ENCODE results near the gene ERICH2.

DNA sequence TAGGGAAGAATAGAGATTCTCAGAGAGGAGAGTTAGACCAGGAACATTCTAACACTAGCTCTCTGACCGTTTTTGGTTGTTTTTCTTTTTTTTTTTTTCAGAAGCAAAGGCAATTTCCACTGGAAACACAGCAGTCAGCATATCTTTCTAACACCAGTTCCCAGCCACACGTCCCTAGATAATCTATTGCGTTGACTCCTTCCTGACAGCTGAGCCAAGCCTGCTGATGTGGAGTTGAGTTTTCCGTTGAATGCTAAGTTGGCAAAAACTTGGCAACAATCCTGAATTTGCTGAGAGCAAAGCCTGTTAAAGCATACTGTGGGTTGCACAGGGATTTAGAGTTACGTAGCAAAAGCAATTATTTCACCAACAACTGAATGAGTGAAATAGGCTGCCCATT, 65.8 kb downstream of the ERICH2 start:
- TF ChIP-seq, protein P1, sequence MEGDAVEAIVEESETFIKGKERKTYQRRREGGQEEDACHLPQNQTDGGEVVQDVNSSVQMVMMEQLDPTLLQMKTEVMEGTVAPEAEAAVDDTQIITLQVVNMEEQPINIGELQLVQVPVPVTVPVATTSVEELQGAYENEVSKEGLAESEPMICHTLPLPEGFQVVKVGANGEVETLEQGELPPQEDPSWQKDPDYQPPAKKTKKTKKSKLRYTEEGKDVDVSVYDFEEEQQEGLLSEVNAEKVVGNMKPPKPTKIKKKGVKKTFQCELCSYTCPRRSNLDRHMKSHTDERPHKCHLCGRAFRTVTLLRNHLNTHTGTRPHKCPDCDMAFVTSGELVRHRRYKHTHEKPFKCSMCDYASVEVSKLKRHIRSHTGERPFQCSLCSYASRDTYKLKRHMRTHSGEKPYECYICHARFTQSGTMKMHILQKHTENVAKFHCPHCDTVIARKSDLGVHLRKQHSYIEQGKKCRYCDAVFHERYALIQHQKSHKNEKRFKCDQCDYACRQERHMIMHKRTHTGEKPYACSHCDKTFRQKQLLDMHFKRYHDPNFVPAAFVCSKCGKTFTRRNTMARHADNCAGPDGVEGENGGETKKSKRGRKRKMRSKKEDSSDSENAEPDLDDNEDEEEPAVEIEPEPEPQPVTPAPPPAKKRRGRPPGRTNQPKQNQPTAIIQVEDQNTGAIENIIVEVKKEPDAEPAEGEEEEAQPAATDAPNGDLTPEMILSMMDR (IDR thresholded peaks at IDR 0.05; ENCODE audit: low read depth, low read length, poor library complexity, severe bottlenecking), result no peak
- TF ChIP-seq EZH2phosphoT487 (IDR thresholded peaks at IDR 0.05; ENCODE audit: borderline replicate concordance, low read length), result no peak
